ENCODE results near the gene DNAJC1.

- TF ChIP-seq ZBTB48 (tag by site-specific recombination; IDR thresholded peaks at IDR 0.05), result no peak
- no peak for TF ChIP-seq CTCF (tag by site-specific recombination; IDR thresholded peaks at IDR 0.05)
- no peak for TF ChIP-seq ZNF704 (tag by site-specific recombination; IDR thresholded peaks at IDR 0.05)
- no peak for TF ChIP-seq KLF8 (tag by site-specific recombination; IDR thresholded peaks at IDR 0.05)
- TF ChIP-seq REST (tag by site-specific recombination; IDR thresholded peaks at IDR 0.05), result no peak
- no peak for TF ChIP-seq ZBTB26 (tag by site-specific recombination; optimal IDR thresholded peaks at IDR 0.05)
- TF ChIP-seq ZFHX2 (tag by site-specific recombination; conservative IDR thresholded peaks at IDR 0.05), result no peak
- TF ChIP-seq ZNF529 (tag by site-specific recombination; IDR thresholded peaks at IDR 0.05; ENCODE audit: insufficient replicate concordance), result no peak
- TF ChIP-seq ZNF791 (tag by site-specific recombination; IDR thresholded peaks at IDR 0.05), result no peak
- no peak for TF ChIP-seq ZBTB10 (tag by site-specific recombination; IDR thresholded peaks at IDR 0.05)
- TF ChIP-seq HOXD13 (CRISPR knock-in tag; IDR thresholded peaks at IDR 0.05; ENCODE audit: borderline replicate concordance), result no peak
- TF ChIP-seq ZBTB49 (tag by site-specific recombination; IDR thresholded peaks at IDR 0.05; ENCODE audit: low read depth), result no peak
Observed at GRCh38 chr10:21919906-21920305, 83.6 kb downstream of the DNAJC1 start.
